Muscle of leg (tissue), 11 donors: ENCODE measurements around the gene FNDC10. TPM values are rescaled to one million over a fixed set of nuclear protein-coding genes. Genes with fewer than 3 reads are reported as not detected.
A peak's percentile ranks its signal among the peaks of the same experiment; 100 is the strongest.

Experiments
- DNase-seq: peaks from one replicate; pipeline ENCODE4 v3.0.0; 2013
- H3K27ac ChIP-seq: one replicate; pipeline ENCODE4 v1.5.1; 2013; ENCODE audit warnings: mild to moderate bottlenecking, low read length, control low read depth
- H3K27me3 ChIP-seq: one replicate; pipeline ENCODE4 v1.6.1; 2013; ENCODE audit warnings: low read length; ENCODE audit not compliant: control insufficient read depth, insufficient read depth
- H3K36me3 ChIP-seq: one replicate; pipeline ENCODE4 v1.6.1; 2013; ENCODE audit warnings: low read length; ENCODE audit not compliant: control insufficient read depth, insufficient read depth
- H3K4me1 ChIP-seq: one replicate; pipeline ENCODE4 v1.6.1; 2013; ENCODE audit warnings: low read length; ENCODE audit not compliant: control insufficient read depth, insufficient read depth
- H3K4me3 ChIP-seq: one replicate; pipeline ENCODE4 v1.5.1; 2013; ENCODE audit warnings: low read length, control low read depth
- H3K9me3 ChIP-seq: replicated peaks from 2 replicates; pipeline ENCODE4 v1.6.1; 2013; ENCODE audit warnings: low read depth, low read length; ENCODE audit not compliant: control insufficient read depth
- WGBS: methylation state at CpG from one replicate; pipeline ENCODE4 v1.1.5; 2013; ENCODE audit warnings: missing lambda C conversion rate; ENCODE audit not compliant: insufficient coverage; 5-methylcytosine and 5-hydroxymethylcytosine counted together
- polyA plus RNA-seq, 8 donors: library from polyadenylated mRNA; unstranded; fragments of 120-200 nt; gene quantifications; one replicate each; pipeline versions ENCODE4 v1.2.1 to v1.2.3, GENCODE V29; 2013; ENCODE audit warnings: inconsistent platforms in 1 of 8, low replicate concordance in 1 of 8; ENCODE audit not compliant: insufficient read length in 8 of 8, insufficient read depth in 1 of 8
- total RNA-seq: library from RNA; stranded (reverse); fragments of 120-200 nt; gene quantifications from one replicate; pipeline ENCODE4 v1.2.4, GENCODE V29; 2013

Gene FNDC10
- total and polyA plus RNA-seq, 9 donors = 0.62 to 3.3 (median 2.6) TPM

- WGBS = 68% methylated on average over 19 of the region's 21 CpGs
- Histone ChIP-seq H3K27me3 (no peaks in the 10 kb centered on the region), H3K27ac (no peak overlapping the region), H3K36me3 (peaks cover 33% of the 10 kb centered on the region), H3K9me3 (no peaks in the 10 kb centered on the region), H3K4me1 (peaks cover 34% of the 10 kb centered on the region), H3K4me3 (no peak overlapping the region)
- no peak for DNase-seq
Observed at GRCh38 chr1:1622010-1622787, 22.3 kb upstream of the FNDC10 start.

DNA sequence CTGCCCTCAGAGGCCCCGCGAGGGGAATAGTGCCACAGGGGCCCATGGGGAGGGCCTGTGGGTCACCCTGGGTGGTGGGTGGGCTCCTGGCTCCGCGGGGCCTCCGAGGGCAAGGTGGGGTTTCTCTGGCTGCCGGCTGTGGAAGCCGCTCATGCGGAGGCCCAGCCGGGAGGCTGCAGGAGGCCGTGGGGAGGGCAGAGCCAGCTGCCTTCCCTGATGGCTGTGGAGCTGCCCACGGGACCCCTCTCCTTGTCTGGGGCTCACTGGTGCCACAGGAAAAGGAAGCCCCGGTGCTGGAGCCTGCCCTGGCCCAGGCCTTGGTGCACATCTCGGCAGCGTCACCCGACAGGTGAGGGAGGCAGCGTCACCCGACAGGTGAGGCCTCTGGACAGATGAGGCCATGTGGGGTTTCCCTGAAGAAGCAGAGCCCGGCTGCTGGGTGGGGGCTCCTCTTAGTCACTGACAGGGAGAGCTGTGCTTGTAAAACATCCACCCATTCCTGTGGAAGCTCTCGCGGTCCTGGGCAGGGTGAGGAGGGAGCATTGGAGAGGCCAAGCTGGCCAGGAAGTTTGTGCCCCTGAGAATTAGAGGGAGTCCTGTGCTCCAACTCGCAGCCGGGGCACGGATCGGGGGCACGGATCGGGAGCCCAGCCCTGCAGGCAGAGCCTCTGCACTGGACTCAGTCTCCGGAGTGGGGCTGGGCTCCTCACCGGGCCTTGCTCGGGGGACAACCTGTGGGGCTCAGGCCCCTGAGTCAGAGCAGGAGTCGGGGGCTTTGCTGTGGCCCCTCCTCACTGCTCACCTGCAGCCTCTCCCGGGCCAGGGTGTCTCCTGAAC is 21.5 kb upstream of the FNDC10 start:
- peak overlapping the region; percentile 69 for H3K27ac ChIP-seq
- no peaks in the 10 kb centered on the region for H3K9me3 ChIP-seq
- 64% methylated on average over 29 of the region's 31 CpGs for WGBS
- peaks cover 36% of the 10 kb centered on the region for H3K36me3 ChIP-seq
- peaks cover 41% of the 10 kb centered on the region for H3K4me1 ChIP-seq
- no peak overlapping the region for H3K4me3 ChIP-seq
- H3K27me3 ChIP-seq = no peaks in the 10 kb centered on the region
- no peak for DNase-seq

DNA sequence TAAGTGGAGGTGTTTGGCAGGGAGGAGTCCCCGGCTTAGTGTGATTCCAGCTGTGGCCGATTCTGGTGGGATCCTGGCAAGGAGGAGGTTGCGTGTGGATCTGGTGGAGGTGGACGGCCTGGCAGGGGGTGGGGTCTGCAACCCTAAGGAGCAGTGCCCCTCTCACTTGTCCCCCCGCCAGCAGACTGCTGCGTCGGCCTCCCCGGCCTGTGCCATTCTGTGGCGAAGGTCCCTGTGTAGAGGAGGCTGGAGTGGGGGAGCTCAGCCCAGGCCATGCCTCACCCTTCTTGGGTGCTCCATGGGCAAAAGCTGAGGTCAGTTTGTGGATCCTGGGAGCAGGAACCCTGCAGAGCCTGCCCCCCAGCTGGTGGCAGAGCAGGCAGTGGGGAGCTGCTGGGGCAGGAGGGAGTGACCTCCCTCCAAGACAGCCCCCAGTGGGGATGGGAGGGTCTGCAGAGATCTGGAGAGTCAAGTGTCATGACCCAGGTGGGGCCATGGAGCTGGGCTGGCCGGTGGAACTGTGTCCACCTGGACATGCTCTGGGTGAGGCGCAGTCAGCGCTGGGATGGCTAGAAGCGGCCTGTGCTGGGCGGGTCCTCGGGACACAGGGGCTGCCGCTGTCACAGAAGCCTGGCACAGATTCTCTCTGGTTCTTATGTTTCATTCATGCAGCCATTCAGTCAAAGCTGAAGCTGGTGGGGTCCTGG is 20.7 kb upstream of the FNDC10 start:
- no peak for DNase-seq
- WGBS = 85% methylated on average over 10 of the region's 16 CpGs

GRCh38 chr1:1619917-1620361 is 20.0 kb upstream of the FNDC10 start:
- Histone ChIP-seq H3K4me1 (peaks cover 43% of the 10 kb centered on the region), H3K27me3 (no peaks in the 10 kb centered on the region), H3K4me3 (no peak overlapping the region), H3K36me3 (peaks cover 30% of the 10 kb centered on the region), H3K27ac (peak overlapping the region; percentile 69), H3K9me3 (no peaks in the 10 kb centered on the region)
- WGBS = 72% methylated on average over 12 of the region's 14 CpGs
- DNase-seq = no peak

More for the DNA sequence above, 20.7 kb upstream of the FNDC10 start:
- Histone ChIP-seq H3K9me3 (no peaks in the 10 kb centered on the region), H3K36me3 (peaks cover 36% of the 10 kb centered on the region), H3K4me1 (peaks cover 43% of the 10 kb centered on the region), H3K4me3 (no peak overlapping the region), H3K27me3 (no peaks in the 10 kb centered on the region), H3K27ac (peak overlapping the region; percentile 69)

GRCh38 chr1:1618396-1619068 is 18.6 kb upstream of the FNDC10 start:
- H3K27me3 ChIP-seq = no peaks in the 10 kb centered on the region
- H3K27ac ChIP-seq = no peak overlapping the region
- no peak for DNase-seq
- no peak overlapping the region for H3K4me3 ChIP-seq
- 98% methylated on average over 7 of the region's 9 CpGs for WGBS
- H3K36me3 ChIP-seq = peaks cover 26% of the 10 kb centered on the region
- H3K4me1 ChIP-seq = peaks cover 55% of the 10 kb centered on the region
- H3K9me3 ChIP-seq = no peaks in the 10 kb centered on the region

- Histone ChIP-seq H3K4me1 (peaks cover 55% of the 10 kb centered on the region), H3K36me3 (peaks cover 26% of the 10 kb centered on the region), H3K27ac (no peak overlapping the region), H3K27me3 (no peaks in the 10 kb centered on the region), H3K4me3 (no peak overlapping the region), H3K9me3 (no peaks in the 10 kb centered on the region)
- DNase-seq = no peak
- 97% methylated on average over 6 of the region's 6 CpGs for WGBS
Observed at GRCh38 chr1:1617925-1618324, 18.0 kb upstream of the FNDC10 start.

- Histone ChIP-seq H3K9me3 (no peaks in the 10 kb centered on the region), H3K27ac (no peak overlapping the region), H3K36me3 (peaks cover 24% of the 10 kb centered on the region), H3K27me3 (no peaks in the 10 kb centered on the region), H3K4me1 (peaks cover 53% of the 10 kb centered on the region), H3K4me3 (no peak overlapping the region)
- DNase-seq = no peak
- 86% methylated on average over 7 of the region's 11 CpGs for WGBS
Observed at GRCh38 chr1:1617516-1617915, 17.6 kb upstream of the FNDC10 start.

GRCh38 chr1:1616838-1617237 is 16.9 kb upstream of the FNDC10 start:
- DNase-seq = no peak
- Histone ChIP-seq H3K36me3 (peaks cover 21% of the 10 kb centered on the region), H3K9me3 (no peaks in the 10 kb centered on the region), H3K4me3 (peak overlapping the region; percentile 54), H3K4me1 (peaks cover 48% of the 10 kb centered on the region), H3K27me3 (no peaks in the 10 kb centered on the region), H3K27ac (no peak overlapping the region)
- WGBS = 80% methylated on average over 14 of the region's 19 CpGs

GRCh38 chr1:1616045-1616790 is 16.3 kb upstream of the FNDC10 start:
- Histone ChIP-seq H3K9me3 (no peaks in the 10 kb centered on the region), H3K4me3 (peak overlapping the region; percentile 100), H3K27me3 (no peaks in the 10 kb centered on the region), H3K36me3 (peaks cover 21% of the 10 kb centered on the region), H3K4me1 (peaks cover 47% of the 10 kb centered on the region), H3K27ac (no peak overlapping the region)
- 4% methylated on average over 80 of the region's 80 CpGs for WGBS
- DNase-seq = no peak
